Fibroblast of skin of right quadriceps (primary cell): ENCODE data around the gene CLCN6.

Experiments
- DNase-seq: peaks from one replicate; pipeline ENCODE4 v3.0.0-alpha.2; 2013

Gene CLCN6

GRCh38 chr1:11856698-11857097, 50.7 kb downstream of the CLCN6 start:
- DNase-seq = no peak

- no peak for DNase-seq
Measured at GRCh38 chr1:11857164-11857851, 51.3 kb downstream of the CLCN6 start.

- no peak for DNase-seq
Measured at GRCh38 chr1:11858158-11858557, 52.2 kb downstream of the CLCN6 start.

GRCh38 chr1:11858613-11858967, 52.6 kb downstream of the CLCN6 start, which contains the start of gene NPPB:
NPPB (minus strand) TSS chr1:11858945; CDS start chr1:11858833, 112 bp downstream.
- no peak for DNase-seq

- DNase-seq = peak; percentile 55
Measured at GRCh38 chr1:11858968-11859871, 53.2 kb downstream of the CLCN6 start.

GRCh38 chr1:11860083-11860482, 54.1 kb downstream of the CLCN6 start:
- no peak for DNase-seq

- no peak for DNase-seq
Measured at GRCh38 chr1:11860587-11860986, 54.6 kb downstream of the CLCN6 start.

GRCh38 chr1:11862890-11863289, 56.9 kb downstream of the CLCN6 start:
- DNase-seq = no peak

- DNase-seq = no peak
Measured at GRCh38 chr1:11868331-11868980, 62.5 kb downstream of the CLCN6 start.

GRCh38 chr1:11869104-11869503, 63.1 kb downstream of the CLCN6 start:
- no peak for DNase-seq

GRCh38 chr1:11869650-11870207, 63.7 kb downstream of the CLCN6 start:
- DNase-seq = no peak

- no peak for DNase-seq
Measured at GRCh38 chr1:11872545-11872944, 66.6 kb downstream of the CLCN6 start.

- DNase-seq = no peak
Measured at GRCh38 chr1:11873395-11874257, 67.6 kb downstream of the CLCN6 start.

- no peak for DNase-seq
Measured at GRCh38 chr1:11874258-11874562, 68.2 kb downstream of the CLCN6 start.

GRCh38 chr1:11874624-11875023, 68.6 kb downstream of the CLCN6 start:
- no peak for DNase-seq

GRCh38 chr1:11875094-11875493, 69.1 kb downstream of the CLCN6 start:
- DNase-seq = no peak

GRCh38 chr1:11877074-11877473, 71.1 kb downstream of the CLCN6 start:
- no peak for DNase-seq

- DNase-seq = no peak
Measured at GRCh38 chr1:11878081-11878890, 72.3 kb downstream of the CLCN6 start.

- no peak for DNase-seq
Measured at GRCh38 chr1:11878891-11879190, 72.8 kb downstream of the CLCN6 start.

GRCh38 chr1:11879311-11880180, 73.6 kb downstream of the CLCN6 start:
- DNase-seq = no peak

GRCh38 chr1:11880181-11880575, 74.2 kb downstream of the CLCN6 start:
- DNase-seq = no peak
